HepG2 (cell line): ENCODE measurements around the gene NRBP1. TPM values are rescaled to one million over a fixed set of nuclear protein-coding genes. Genes with fewer than 3 reads are reported as not detected.

Experiments
- ATAC-seq: fragments of 200-7000 bp; cut with Tn5 transposase; 3 replicates; pipeline ENCODE4 v1.9.1; 2020; ENCODE audit warnings: mild to moderate bottlenecking, moderate library complexity
- BruUV-seq: library from RNA; stranded (reverse); fragments of 400-500 nt; replicated peaks from 2 replicates; lab custom pipeline; 2021; lab: Mats Ljungman, UMichigan
- CTCF ChIA-PET: fragments of 300-600 bp; formaldehyde crosslinking; extraction: SDS; loops from one replicate; lab custom pipeline; 2021; ENCODE audit warnings: low total read pairs, inconsistent platforms, low intra/inter-chr PET ratio; lab: Yijun Ruan, JAX
- POLR2A ChIA-PET: fragments of 350-600 bp; sonication (Branson Sonifier 250); formaldehyde crosslinking; loops from one replicate; lab custom pipeline; 2020; ENCODE audit warnings: antibody characterized with exemption, inconsistent platforms; lab: Yijun Ruan, JAX
- DNase-seq: peaks from one replicate; pipeline ENCODE4 v3.0.0-alpha.2; 2015; ENCODE audit warnings: low spot score
- FAIRE-seq: peaks from 3 replicates; lab custom pipeline; 2011; peaks lifted over from hg19 to GRCh38; lab: Jason Lieb, UNC
- H2AFZ ChIP-seq: one replicate; pipeline ENCODE4 v1.6.1; 2011; ENCODE audit warnings: low read length, inconsistent platforms
- H3K27ac ChIP-seq: fragments of 300-600 bp; 3 replicates; pipeline ENCODE4 v1.8.0; 2011; ENCODE audit warnings: mixed run types, mild to moderate bottlenecking, mixed read lengths, low read length, inconsistent platforms; ENCODE audit not compliant: insufficient read depth; ENCODE audit errors: extremely low read length
- H3K27me3 ChIP-seq, 2 experiments: fragments of 200-600 bp in 1 of 2; 2 replicates in 1 of 2; 3 replicates in 1 of 2; pipeline versions ENCODE4 v1.6.0 to v1.8.0; 2011; ENCODE audit warnings: low read length in 2 of 2, mild to moderate bottlenecking in 2 of 2, moderate library complexity in 2 of 2, inconsistent platforms in 1 of 2; ENCODE audit not compliant: insufficient read depth in 2 of 2, control insufficient read depth in 1 of 2
- H3K36me3 ChIP-seq, 2 experiments: fragments of 200-600 bp in 1 of 2; replicated peaks in 1 of 2; 2 replicates in 1 of 2; 3 replicates in 1 of 2; pipeline versions ENCODE4 v1.5.1 to v1.8.0; 2011; ENCODE audit warnings: low read length in 2 of 2, inconsistent platforms in 1 of 2; ENCODE audit not compliant: insufficient read depth in 2 of 2, control insufficient read depth in 1 of 2
- H3K4me1 ChIP-seq: 2 replicates; pipeline ENCODE4 v1.5.1; 2012; ENCODE audit warnings: low read length, inconsistent platforms; ENCODE audit not compliant: insufficient read depth
- H3K4me2 ChIP-seq: 2 replicates; pipeline ENCODE4 v1.6.0; 2011; ENCODE audit warnings: low read depth, low read length, inconsistent platforms
- H3K4me3 ChIP-seq, 3 experiments: fragments of 200-600 bp in 1 of 3; sonication (generic), shearing (Covaris generic) in 1 of 3; replicated peaks in 1 of 3; 2 replicates each; pipeline ENCODE4 v1.5.1; 2011 to 2016; ENCODE audit warnings: low read length in 3 of 3, inconsistent platforms in 2 of 3, low read depth in 2 of 3, mild to moderate bottlenecking in 2 of 3, control low read depth in 1 of 3, mixed read lengths in 1 of 3; ENCODE audit not compliant: insufficient read depth in 1 of 3
- H3K79me2 ChIP-seq: one replicate; pipeline ENCODE4 v1.6.1; 2011; ENCODE audit warnings: low read length, inconsistent platforms; ENCODE audit not compliant: insufficient read depth
- H3K9ac ChIP-seq: 2 replicates; pipeline ENCODE4 v1.6.0; 2011; ENCODE audit warnings: mild to moderate bottlenecking, low read depth, low read length, inconsistent platforms; ENCODE audit not compliant: insufficient read depth
- H3K9me3 ChIP-seq: 2 replicates; pipeline ENCODE4 v1.5.1; 2012; ENCODE audit warnings: mild to moderate bottlenecking, low read length
- H4K20me1 ChIP-seq: 2 replicates; pipeline ENCODE4 v1.6.0; 2011; ENCODE audit warnings: inconsistent platforms, mild to moderate bottlenecking, low read length, moderate library complexity; ENCODE audit not compliant: insufficient read depth
- CREM ChIP-seq, 2 experiments: sonication (generic) in 1 of 2; formaldehyde crosslinking in 1 of 2; IDR thresholded peaks; 2 replicates each; pipeline versions ENCODE4 v1.4.0 to v1.6.1; 2016 to 2020; ENCODE audit warnings: antibody characterized with exemption in 1 of 2, mild to moderate bottlenecking in 1 of 2, missing genetic modification reagents in 1 of 2
- MIER2 ChIP-seq: IDR thresholded peaks from 2 replicates; pipeline ENCODE4 v1.6.1; 2016; ENCODE audit warnings: missing biosample characterization, missing genetic modification reagents
- ZBTB49 ChIP-seq: sonication (generic); formaldehyde crosslinking; IDR thresholded peaks from 2 replicates; pipeline ENCODE4 v1.4.0; 2020; ENCODE audit warnings: missing genetic modification reagents, borderline replicate concordance
- WGBS: methylation state at CpG from one replicate; pipeline ENCODE4 v1.1.6; 2017; ENCODE audit warnings: low lambda C conversion rate; 5-methylcytosine and 5-hydroxymethylcytosine counted together
- in situ Hi-C: cut with HindIII; loops from 2 replicates; pipeline ENCODE4 v1.10.0; 2017; ENCODE audit warnings: low pct_unique_long_range_greater_than_20kb; ENCODE audit not compliant: extremely low pct_ligation_motif_present
- intact Hi-C: fragments of 100-400 bp; cut with micrococcal nuclease; formaldehyde crosslinking; loops from one replicate; pipeline ENCODE4 v1.10.0; 2022; ENCODE audit not compliant: unreplicated experiment
- polyA plus RNA-seq, 8 experiments: library from polyadenylated mRNA; depleted of rRNA in 3 of 8; stranded (reverse) in 7 of 8; unstranded in 1 of 8; fragments of >200 nt; fragmentation: Illumina TruSeq in 4 of 8; extraction: Trizol in 4 of 8; gene quantifications; 2 replicates each; pipeline versions ENCODE4 v1.2.1 to v1.2.3, GENCODE V29; 2011 to 2016; ENCODE audit warnings: low read depth in 4 of 8, missing spikeins in 1 of 8, mixed read lengths in 1 of 8; ENCODE audit not compliant: insufficient read depth in 1 of 8
- total RNA-seq, 5 experiments: library from RNA; depleted of rRNA; stranded (reverse); fragments of >200 nt; fragmentation: Illumina TruSeq; extraction: Trizol; gene quantifications; 2 replicates each; pipeline ENCODE4 v1.2.3, GENCODE V29; 2016; ENCODE audit warnings: low read depth in 1 of 5
- TF ChIP-seq, protein P1 (sequence below): sonication (generic); formaldehyde crosslinking; IDR thresholded peaks from 2 replicates; pipeline ENCODE4 v1.4.0; 2020; ENCODE audit warnings: missing genetic modification reagents, mild to moderate bottlenecking, borderline replicate concordance
- TF ChIP-seq, protein P2 (sequence below): sonication (generic); formaldehyde crosslinking; IDR thresholded peaks from 2 replicates; pipeline ENCODE4 v1.5.0; 2020; ENCODE audit warnings: mild to moderate bottlenecking, missing genetic modification reagents, borderline replicate concordance

The NRBP1 gene
- total and polyA plus RNA-seq, 2 of the 13 experiments (the other 11 are each of a cell fraction or from before 2014, with no cell fraction given): 165 to 240 TPM

- no peaks in the 10 kb centered on the region for H4K20me1 ChIP-seq
- DNase-seq (no peak), FAIRE-seq (no peak), ATAC-seq (peak; percentile 33)
- H3K9ac ChIP-seq: no peak overlapping the region
- no TSS peak for BruUV-seq
- intact Hi-C loops (no loop called here), in situ Hi-C loops (no loop called here)
- H3K27ac ChIP-seq: no peak overlapping the region
- no peak overlapping the region for H2AFZ ChIP-seq
- H3K79me2 ChIP-seq: no peaks in the 10 kb centered on the region
- H3K4me2 ChIP-seq: no peak overlapping the region
- no peaks in the 10 kb centered on the region for H3K27me3 ChIP-seq
- peaks cover 22 to 50% of the 10 kb centered on the region in 2 experiments for H3K36me3 ChIP-seq
- H3K9me3 ChIP-seq: no peaks in the 10 kb centered on the region
- no peaks in the 10 kb centered on the region for H3K4me1 ChIP-seq
- WGBS: 89% methylated on average over 1 of the region's 6 CpGs
- ChIA-PET CTCF (no interaction called here), POLR2A (interaction anchor here (0.8 kb wide), 1 partner anchor 13 kb away, joined by 3 read pairs; no protein-coding TSS in a partner anchor)
- H3K4me3 ChIP-seq: no peak overlapping the region
- TF ChIP-seq ZBTB49 (CRISPR knock-in tag) (no peak), MIER2 (CRISPR knock-in tag) (no peak), CREM (IDR thresholded peaks at IDR 0.05) (no peak), CREM (CRISPR knock-in tag; IDR thresholded peaks at IDR 0.05) (no peak)
- TF ChIP-seq, protein P1, sequence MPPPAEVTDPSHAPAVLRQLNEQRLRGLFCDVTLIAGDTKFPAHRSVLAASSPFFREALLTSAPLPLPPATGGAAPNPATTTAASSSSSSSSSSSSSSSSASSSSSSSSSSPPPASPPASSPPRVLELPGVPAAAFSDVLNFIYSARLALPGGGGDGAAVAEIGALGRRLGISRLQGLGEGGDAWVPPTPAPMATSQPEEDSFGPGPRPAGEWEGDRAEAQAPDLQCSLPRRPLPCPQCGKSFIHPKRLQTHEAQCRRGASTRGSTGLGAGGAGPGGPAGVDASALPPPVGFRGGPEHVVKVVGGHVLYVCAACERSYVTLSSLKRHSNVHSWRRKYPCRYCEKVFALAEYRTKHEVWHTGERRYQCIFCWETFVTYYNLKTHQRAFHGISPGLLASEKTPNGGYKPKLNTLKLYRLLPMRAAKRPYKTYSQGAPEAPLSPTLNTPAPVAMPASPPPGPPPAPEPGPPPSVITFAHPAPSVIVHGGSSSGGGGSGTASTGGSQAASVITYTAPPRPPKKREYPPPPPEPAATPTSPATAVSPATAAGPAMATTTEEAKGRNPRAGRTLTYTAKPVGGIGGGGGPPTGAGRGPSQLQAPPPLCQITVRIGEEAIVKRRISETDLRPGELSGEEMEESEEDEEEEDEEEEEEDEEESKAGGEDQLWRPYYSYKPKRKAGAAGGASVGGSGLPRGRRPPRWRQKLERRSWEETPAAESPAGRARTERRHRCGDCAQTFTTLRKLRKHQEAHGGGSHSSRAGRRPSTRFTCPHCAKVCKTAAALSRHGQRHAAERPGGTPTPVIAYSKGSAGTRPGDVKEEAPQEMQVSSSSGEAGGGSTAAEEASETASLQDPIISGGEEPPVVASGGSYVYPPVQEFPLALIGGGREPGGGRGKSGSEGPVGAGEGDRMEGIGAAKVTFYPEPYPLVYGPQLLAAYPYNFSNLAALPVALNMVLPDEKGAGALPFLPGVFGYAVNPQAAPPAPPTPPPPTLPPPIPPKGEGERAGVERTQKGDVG: no peak
- TF ChIP-seq, protein P2, sequence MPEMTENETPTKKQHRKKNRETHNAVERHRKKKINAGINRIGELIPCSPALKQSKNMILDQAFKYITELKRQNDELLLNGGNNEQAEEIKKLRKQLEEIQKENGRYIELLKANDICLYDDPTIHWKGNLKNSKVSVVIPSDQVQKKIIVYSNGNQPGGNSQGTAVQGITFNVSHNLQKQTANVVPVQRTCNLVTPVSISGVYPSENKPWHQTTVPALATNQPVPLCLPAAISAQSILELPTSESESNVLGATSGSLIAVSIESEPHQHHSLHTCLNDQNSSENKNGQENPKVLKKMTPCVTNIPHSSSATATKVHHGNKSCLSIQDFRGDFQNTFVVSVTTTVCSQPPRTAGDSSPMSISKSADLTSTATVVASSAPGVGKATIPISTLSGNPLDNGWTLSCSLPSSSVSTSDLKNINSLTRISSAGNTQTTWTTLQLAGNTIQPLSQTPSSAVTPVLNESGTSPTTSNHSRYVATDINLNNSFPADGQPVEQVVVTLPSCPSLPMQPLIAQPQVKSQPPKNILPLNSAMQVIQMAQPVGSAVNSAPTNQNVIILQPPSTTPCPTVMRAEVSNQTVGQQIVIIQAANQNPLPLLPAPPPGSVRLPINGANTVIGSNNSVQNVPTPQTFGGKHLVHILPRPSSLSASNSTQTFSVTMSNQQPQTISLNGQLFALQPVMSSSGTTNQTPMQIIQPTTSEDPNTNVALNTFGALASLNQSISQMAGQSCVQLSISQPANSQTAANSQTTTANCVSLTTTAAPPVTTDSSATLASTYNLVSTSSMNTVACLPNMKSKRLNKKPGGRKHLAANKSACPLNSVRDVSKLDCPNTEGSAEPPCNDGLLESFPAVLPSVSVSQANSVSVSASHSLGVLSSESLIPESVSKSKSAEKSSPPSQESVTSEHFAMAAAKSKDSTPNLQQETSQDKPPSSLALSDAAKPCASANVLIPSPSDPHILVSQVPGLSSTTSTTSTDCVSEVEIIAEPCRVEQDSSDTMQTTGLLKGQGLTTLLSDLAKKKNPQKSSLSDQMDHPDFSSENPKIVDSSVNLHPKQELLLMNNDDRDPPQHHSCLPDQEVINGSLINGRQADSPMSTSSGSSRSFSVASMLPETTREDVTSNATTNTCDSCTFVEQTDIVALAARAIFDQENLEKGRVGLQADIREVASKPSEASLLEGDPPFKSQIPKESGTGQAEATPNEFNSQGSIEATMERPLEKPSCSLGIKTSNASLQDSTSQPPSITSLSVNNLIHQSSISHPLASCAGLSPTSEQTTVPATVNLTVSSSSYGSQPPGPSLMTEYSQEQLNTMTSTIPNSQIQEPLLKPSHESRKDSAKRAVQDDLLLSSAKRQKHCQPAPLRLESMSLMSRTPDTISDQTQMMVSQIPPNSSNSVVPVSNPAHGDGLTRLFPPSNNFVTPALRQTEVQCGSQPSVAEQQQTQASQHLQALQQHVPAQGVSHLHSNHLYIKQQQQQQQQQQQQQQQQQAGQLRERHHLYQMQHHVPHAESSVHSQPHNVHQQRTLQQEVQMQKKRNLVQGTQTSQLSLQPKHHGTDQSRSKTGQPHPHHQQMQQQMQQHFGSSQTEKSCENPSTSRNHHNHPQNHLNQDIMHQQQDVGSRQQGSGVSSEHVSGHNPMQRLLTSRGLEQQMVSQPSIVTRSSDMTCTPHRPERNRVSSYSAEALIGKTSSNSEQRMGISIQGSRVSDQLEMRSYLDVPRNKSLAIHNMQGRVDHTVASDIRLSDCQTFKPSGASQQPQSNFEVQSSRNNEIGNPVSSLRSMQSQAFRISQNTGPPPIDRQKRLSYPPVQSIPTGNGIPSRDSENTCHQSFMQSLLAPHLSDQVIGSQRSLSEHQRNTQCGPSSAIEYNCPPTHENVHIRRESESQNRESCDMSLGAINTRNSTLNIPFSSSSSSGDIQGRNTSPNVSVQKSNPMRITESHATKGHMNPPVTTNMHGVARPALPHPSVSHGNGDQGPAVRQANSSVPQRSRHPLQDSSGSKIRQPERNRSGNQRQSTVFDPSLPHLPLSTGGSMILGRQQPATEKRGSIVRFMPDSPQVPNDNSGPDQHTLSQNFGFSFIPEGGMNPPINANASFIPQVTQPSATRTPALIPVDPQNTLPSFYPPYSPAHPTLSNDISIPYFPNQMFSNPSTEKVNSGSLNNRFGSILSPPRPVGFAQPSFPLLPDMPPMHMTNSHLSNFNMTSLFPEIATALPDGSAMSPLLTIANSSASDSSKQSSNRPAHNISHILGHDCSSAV (CRISPR knock-in tag): no peak
These were observed 14.5 kb downstream of the NRBP1 start for GRCh38 chr2:27442920-27443282.
